ENCODE measurements around the gene GPD2.

Gene GPD2

DNA sequence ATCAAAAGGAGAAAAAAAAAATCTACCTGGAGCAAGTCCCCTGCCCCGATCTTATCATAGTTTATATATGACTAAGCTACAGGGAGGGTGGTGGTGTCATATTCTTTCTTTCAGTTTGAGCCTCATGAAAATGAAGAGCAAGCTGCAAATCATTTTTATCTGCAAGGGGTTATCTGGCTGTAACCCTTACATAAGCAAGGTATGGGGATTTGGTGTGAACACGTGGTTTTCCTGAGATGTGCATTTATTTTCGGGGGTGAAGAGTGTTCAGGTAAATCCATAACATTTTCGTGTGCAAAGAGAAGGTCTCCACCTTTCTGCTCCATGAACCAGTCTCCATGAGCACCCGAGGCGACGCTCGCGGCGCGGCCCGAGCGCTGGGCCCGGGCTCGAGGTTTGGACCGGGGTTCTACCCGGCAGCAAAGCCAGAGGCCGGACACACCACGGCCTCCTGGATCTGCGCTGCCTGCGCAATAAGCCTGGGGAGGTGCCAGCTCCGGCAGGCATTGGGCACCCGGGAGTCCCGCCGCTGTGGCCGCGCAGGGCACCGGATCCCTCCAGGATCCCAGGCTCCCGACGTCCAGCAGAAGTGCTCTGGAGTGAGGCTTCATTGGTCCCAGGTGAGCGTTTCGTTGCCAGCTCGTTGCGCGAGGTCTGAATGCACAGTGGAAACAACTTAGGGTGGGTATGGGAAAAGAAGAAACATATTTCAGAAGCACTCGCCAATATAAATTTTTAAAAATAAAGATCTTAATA lies 36.1 kb upstream of the GPD2 start:
- Histone ChIP-seq H4K20me1 (ENCODE audit: insufficient read depth, low read length) (no peaks in the 10 kb centered on the region), H2AFZ (ENCODE audit: low read length) (peak overlapping the region; percentile 74), H3K79me2 (ENCODE audit: low read length) (no peaks in the 10 kb centered on the region), H3K9me3 (replicated peaks; ENCODE audit: insufficient read depth, low read length) (no peaks in the 10 kb centered on the region), H3F3A (ENCODE audit: insufficient read depth, low read length) (peaks cover 18% of the 10 kb centered on the region), H3K36me3 (replicated peaks; ENCODE audit: insufficient read depth, low read length) (no peaks in the 10 kb centered on the region), H3K4me2 (ENCODE audit: low read depth, low read length) (peak overlapping the region; percentile 92), H3K9ac (ENCODE audit: low read length) (peak overlapping the region; percentile 78), H3K27ac (ENCODE audit: low read length) (peak overlapping the region; percentile 86; the same call in 1 of the 2 replicates), H3K4me1 (ENCODE audit: low read length) (peaks cover 13% of the 10 kb centered on the region), H3K27me3 (replicated peaks; ENCODE audit: insufficient read depth, low read length) (no peaks in the 10 kb centered on the region), H3K4me3 (ENCODE audit: low read length) (peak overlapping the region; percentile 88), H3K9me2 (replicated peaks; ENCODE audit: insufficient read depth, low read length) (no peaks in the 10 kb centered on the region)
- TF ChIP-seq EZH2 (optimal IDR thresholded peaks at IDR 0.05; ENCODE audit: low read depth, low read length) (no peak), EZH2phosphoT487 (IDR thresholded peaks at IDR 0.05; ENCODE audit: low read length) (no peak)
- TF ChIP-seq, protein P1, sequence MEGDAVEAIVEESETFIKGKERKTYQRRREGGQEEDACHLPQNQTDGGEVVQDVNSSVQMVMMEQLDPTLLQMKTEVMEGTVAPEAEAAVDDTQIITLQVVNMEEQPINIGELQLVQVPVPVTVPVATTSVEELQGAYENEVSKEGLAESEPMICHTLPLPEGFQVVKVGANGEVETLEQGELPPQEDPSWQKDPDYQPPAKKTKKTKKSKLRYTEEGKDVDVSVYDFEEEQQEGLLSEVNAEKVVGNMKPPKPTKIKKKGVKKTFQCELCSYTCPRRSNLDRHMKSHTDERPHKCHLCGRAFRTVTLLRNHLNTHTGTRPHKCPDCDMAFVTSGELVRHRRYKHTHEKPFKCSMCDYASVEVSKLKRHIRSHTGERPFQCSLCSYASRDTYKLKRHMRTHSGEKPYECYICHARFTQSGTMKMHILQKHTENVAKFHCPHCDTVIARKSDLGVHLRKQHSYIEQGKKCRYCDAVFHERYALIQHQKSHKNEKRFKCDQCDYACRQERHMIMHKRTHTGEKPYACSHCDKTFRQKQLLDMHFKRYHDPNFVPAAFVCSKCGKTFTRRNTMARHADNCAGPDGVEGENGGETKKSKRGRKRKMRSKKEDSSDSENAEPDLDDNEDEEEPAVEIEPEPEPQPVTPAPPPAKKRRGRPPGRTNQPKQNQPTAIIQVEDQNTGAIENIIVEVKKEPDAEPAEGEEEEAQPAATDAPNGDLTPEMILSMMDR (IDR thresholded peaks at IDR 0.05; ENCODE audit: low read length): no peak
- DNase-seq: peak; percentile 47

DNA sequence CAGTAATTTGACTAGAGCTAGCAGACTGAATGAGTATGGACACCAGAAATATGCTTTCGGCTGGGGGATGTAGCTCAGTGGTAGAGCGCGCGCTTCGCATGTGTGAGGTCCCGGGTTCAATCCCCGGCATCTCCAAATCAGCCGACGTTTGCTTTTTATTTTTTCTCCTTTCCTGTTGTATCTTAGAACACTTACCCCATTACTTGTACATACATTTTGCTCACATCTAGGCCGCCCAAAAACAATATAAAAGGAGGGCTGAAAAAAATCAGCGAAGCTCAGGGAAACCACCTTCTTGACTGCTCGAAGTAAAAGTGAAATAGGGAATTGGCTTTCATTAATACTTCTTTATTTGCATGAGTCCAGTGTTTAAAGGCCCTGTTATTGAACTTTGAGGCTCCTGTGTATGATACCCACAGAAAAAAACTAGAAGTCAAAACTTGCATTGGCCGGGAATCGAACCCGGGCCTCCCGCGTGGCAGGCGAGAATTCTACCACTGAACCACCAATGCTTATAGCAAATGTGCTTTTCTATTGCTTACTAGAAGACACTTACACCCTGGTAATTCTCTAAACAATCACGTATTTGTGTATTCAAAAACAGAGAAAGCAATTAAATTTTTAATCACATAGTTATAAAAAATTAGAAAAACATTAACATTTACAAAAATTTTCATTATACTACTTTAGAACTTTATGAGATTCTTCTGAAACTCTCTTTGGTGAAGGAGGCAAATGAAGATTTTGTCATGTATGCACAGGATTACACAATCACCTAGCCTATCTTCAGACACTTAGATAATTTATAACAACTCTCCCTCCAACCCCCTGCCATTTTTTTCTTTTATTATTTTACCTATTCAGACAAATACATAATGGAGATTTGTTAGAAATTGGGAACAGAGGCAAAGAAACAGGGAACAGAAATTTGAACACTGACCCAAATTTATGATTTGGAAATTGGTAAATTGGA lies 35.2 kb upstream of the GPD2 start:
- no peaks in the 10 kb centered on the region for H3K79me2 ChIP-seq (ENCODE audit: low read length)
- peak overlapping the region; percentile 78 for H3K9ac ChIP-seq (ENCODE audit: low read length)
- peak overlapping the region; percentile 86 for H3K27ac ChIP-seq (ENCODE audit: low read length)
- 0 out of 2 replicates have a peak overlapping the region, but pooled peaks have one; percentile 74 for H2AFZ ChIP-seq (ENCODE audit: low read length)
- H3K4me3 ChIP-seq (ENCODE audit: low read length): peak overlapping the region; percentile 88
- TF ChIP-seq, protein P1 (IDR thresholded peaks at IDR 0.05; ENCODE audit: low read length): no peak
- no peak for TF ChIP-seq EZH2 (optimal IDR thresholded peaks at IDR 0.05; ENCODE audit: low read depth, low read length)
- no peak for TF ChIP-seq EZH2phosphoT487 (IDR thresholded peaks at IDR 0.05; ENCODE audit: low read length)
- peak overlapping the region; percentile 92 for H3K4me2 ChIP-seq (ENCODE audit: low read depth, low read length)
- H3K9me3 ChIP-seq (replicated peaks; ENCODE audit: insufficient read depth, low read length): no peaks in the 10 kb centered on the region
- peaks cover 18% of the 10 kb centered on the region for H3F3A ChIP-seq (ENCODE audit: insufficient read depth, low read length)
- DNase-seq: peak; percentile 85
- peaks cover 13% of the 10 kb centered on the region for H3K4me1 ChIP-seq (ENCODE audit: low read length)
- H4K20me1 ChIP-seq (ENCODE audit: insufficient read depth, low read length): no peaks in the 10 kb centered on the region
- H3K36me3 ChIP-seq (replicated peaks; ENCODE audit: insufficient read depth, low read length): no peaks in the 10 kb centered on the region
- no peaks in the 10 kb centered on the region for H3K27me3 ChIP-seq (replicated peaks; ENCODE audit: insufficient read depth, low read length)
- no peaks in the 10 kb centered on the region for H3K9me2 ChIP-seq (replicated peaks; ENCODE audit: insufficient read depth, low read length)

DNA sequence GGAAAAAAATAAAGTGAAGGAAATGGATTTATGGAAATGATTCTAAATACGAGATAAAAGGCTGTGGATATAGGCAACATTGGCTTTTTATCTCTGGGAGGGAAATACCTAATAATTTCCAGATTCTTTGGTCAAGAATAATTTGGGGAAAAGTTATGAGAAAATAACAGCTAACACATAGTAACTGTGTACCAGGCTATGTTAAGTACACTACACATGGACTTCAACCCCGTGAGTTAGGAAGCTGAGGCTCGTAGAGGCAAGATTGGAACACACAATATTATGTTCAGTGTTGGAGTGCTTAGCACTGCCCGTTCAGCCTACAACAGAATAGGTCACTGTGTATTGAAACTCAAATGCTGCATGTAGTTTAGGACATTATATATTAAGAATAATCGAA lies 34.3 kb upstream of the GPD2 start:
- no peak overlapping the region for H3K27ac ChIP-seq (ENCODE audit: low read length)
- peaks cover 13% of the 10 kb centered on the region for H3K4me1 ChIP-seq (ENCODE audit: low read length)
- no peak overlapping the region for H3K4me3 ChIP-seq (ENCODE audit: low read length)
- TF ChIP-seq, protein P1 (IDR thresholded peaks at IDR 0.05; ENCODE audit: low read length): no peak
- H3K79me2 ChIP-seq (ENCODE audit: low read length): no peaks in the 10 kb centered on the region
- H3K9me3 ChIP-seq (replicated peaks; ENCODE audit: insufficient read depth, low read length): no peaks in the 10 kb centered on the region
- no peak overlapping the region for H2AFZ ChIP-seq (ENCODE audit: low read length)
- peaks cover 18% of the 10 kb centered on the region for H3F3A ChIP-seq (ENCODE audit: insufficient read depth, low read length)
- no peaks in the 10 kb centered on the region for H3K36me3 ChIP-seq (replicated peaks; ENCODE audit: insufficient read depth, low read length)
- peak overlapping the region; percentile 66; the same call in 1 of the 2 replicates for H3K4me2 ChIP-seq (ENCODE audit: low read depth, low read length)
- no peaks in the 10 kb centered on the region for H4K20me1 ChIP-seq (ENCODE audit: insufficient read depth, low read length)
- no peak for DNase-seq
- H3K27me3 ChIP-seq (replicated peaks; ENCODE audit: insufficient read depth, low read length): no peaks in the 10 kb centered on the region
- H3K9ac ChIP-seq (ENCODE audit: low read length): no peak overlapping the region
- no peaks in the 10 kb centered on the region for H3K9me2 ChIP-seq (replicated peaks; ENCODE audit: insufficient read depth, low read length)

Data from MM.1S (cell line).